HG03432 (cell line): ENCODE data around the gene SPATA33.

ENCODE experiments used
- ATAC-seq: cut with Tn5 transposase; IDR thresholded peaks from one replicate; pipeline ENCODE4 v1.9.1; 2021; ENCODE audit warnings: mild to moderate bottlenecking, moderate library complexity; ENCODE audit not compliant: unreplicated experiment

The SPATA33 gene

DNA sequence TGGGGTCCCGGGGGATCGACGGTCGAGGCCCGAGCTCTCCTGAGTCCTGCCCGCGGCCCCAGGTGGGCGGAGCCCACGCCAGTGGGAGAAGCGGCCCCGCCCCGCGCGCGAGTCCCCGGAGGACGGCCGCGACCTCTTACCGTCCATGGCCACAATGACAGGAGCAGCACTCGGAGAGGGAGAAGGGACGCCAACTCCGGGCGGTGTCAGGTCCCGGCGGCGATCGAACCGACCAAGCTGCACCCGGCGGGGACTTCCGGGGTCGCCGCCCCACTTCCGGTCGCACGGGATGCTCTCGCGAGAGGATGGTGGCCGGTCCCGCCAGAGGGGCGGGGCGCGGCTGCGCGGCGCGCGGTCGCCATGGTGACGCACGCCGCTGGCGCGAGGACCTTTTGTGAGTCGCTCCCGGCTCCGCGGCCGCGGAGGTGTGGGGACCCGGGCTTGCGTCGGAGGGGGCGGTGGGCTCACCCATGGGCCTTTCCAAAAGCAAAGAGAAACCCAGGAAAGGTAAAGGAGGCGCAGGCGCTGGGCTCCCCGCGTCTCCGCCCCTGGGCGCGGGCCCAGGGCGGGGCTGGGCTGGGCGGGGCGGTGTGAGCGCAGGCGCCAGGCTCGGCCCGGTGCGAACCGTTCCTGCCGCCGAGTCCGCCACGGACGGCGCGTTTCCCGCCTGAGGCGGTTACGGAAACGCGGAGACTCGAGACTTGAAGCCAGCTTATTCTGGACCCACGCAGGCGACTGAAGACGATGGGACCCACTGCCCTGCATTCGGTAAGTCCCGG is at the start of gene SPATA33, which contains the start of gene CHMP1A:
TSS of gene SPATA33 (plus strand) at position 395 of the 779 bp plus-strand sequence. CDS start at position 471, 76 bp downstream.
TSS of gene CHMP1A (minus strand) at position 267 of the 779 bp plus-strand sequence. CDS start at position 147, 120 bp downstream.
- peak; percentile 90 for ATAC-seq

- ATAC-seq, result no peak
Observed at GRCh38 chr16:89607937-89608740, 49.5 kb upstream of the SPATA33 start.

- no peak for ATAC-seq
Observed at GRCh38 chr16:89610108-89610453, 47.6 kb upstream of the SPATA33 start.

DNA sequence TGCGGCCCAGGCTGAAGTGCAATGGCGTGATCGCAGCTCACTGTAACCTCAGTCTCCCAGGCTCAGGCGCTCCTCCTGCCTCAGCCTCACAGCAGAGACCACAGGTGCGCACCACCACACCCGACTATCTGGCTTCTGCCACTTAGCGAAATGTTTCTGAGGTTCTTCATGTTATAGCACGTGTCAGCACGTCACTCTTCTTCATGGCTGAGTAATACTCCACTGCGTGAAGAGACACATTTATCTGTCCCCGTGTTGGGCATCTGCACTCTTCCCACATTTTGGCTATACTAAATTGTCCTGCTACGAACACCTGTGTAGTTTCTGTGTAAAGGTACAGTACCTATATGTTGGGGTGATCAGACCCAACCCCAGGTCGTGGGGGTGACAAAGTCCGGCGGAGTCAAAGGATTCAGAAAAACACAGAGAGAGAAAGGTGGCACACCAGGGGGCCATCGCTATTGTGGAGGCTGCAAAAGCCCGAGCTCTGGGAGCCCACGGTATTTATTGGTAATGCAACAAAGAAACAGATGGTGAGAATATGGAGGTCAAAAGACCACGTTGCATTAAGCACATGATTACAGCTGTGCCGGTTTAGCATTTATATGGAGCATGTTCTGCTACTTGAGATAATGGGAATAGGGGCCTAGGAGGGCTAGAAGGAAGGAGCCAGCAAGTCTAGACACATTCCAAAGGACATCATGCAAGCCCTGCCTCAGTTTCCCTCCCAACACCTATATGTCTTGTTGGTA is 45.0 kb upstream of the SPATA33 start:
- no peak for ATAC-seq

DNA sequence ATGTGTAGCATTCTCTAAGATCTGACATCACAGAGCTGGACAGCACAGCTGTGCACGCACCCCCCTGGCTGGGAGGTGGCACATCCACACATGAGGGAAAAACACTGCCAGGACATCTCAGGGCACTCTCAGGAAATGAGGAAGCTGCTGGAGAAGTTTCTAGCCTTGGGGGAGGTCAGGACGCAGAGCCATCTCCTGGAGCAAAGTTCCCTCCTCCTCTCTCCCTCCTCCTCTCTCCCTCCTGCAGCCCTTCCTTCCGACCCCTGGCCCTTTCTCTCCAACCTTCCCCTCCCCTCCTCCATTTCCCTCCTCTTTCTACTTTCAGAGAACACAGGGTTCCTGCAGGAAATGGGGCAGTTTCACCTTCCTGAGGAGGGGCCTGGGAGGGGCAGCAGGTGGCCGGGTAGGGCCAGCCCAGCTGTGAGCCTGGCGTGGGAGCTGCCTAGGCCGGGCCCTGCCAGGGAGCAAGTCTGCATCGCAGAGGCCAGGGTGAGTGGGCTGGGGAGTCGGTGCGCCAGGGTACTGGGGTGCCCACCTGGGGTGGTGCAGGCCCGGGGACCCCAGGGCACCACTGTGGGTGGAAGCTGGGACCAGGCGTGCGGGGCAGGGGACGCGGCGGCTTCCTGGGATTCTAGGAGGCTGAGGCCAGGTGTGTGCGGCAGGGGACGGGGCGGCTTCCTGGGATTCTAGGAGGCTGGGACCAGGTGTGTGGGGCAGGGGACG is 44.2 kb upstream of the SPATA33 start, which contains the start of gene DPEP1:
TSS of gene DPEP1 (plus strand) at position 412 of the 723 bp plus-strand sequence. CDS start 16,769 bp downstream, outside the sequence.
- no peak for ATAC-seq

DNA sequence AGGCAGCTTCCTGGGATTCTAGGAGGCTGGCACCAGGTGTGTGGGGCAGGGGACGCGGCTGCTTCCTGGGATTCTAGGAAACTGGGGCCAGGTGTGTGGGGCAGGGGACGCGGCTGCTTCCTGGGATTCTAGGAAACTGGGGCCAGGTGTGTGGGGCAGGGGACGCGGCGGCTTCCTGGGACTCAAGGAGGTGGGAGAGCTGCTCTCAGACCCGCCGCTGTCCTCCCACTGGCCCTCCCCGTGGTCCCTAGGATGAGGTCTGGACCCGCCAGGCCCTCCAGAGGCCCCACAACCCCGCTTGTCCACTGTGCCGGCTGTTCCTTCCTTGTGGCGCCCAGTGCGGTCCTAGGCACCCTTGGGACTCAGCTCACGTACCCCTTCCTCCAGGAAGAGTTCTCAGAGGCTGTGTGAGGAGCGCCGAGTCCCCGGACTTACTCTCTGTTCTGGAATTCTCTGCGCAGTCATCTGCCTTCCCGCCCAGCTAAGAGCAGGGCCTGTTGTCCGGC is 43.6 kb upstream of the SPATA33 start:
- no peak for ATAC-seq

DNA sequence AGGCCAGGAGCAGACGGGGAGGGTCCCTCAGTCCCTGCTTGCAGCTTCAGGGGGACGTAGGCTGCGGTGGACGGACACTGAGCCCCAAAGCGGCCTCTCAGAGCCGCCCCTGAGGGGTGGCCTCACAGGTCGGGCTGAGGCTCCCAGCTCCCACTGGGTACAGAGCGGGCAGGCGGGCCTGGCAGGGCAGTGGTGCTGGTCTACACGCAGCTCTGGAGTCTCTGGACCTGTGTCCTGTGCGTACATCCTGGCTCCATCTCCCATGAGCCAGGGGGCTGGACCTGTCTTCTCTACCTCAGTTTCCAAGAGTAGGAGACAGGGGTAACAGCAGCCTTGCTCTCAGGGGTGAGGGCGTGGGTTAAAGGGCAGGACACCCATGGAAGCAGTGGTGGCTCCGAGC is 42.5 kb upstream of the SPATA33 start:
- no peak for ATAC-seq

GRCh38 chr16:89615596-89616090 is 42.0 kb upstream of the SPATA33 start:
- ATAC-seq, result no peak

- ATAC-seq, result no peak
Observed at GRCh38 chr16:89616623-89617022, 41.0 kb upstream of the SPATA33 start.

- no peak for ATAC-seq
Observed at GRCh38 chr16:89617036-89617435, 40.6 kb upstream of the SPATA33 start.

DNA sequence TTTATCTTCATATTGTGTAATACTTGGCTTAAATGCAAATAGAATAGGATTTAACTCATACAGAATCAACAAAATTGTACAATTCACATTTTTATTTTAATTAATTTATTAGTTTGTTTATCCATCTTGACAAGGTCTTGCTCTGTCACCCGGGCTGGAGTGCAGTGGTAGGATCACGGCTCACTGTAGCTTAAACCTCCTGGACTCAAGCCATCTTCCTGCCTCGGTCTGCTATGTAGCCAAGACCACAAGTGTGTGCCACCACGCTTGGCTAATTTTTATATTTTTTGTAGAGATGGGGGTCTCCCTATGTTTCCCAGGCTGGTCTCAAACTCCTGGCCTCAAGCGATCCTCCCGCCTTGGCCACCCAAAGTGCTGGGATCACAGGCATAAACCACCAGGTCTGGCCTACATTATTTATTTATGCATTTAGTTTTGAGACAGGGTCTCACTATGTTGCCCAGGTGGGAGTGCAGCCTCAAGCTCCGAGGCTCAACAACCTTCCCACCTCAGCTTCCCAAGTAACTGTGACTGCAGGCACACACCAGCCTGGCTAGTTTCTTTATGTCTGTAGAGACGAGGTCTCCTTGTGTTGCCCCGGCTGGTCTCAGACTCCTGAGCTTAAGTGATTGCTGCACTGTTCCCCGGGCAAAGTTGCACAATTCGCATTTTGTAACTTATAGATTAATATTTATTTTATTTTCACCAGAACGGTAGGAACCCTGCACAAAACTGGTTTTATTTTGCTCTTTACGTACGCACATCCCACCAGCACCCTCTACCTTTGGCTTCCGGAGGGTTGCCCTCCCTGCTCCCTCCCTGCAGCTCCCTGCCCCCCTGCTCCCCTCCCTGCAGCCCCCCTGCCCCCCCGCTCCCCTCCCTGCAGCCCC is 39.3 kb upstream of the SPATA33 start:
- no peak for ATAC-seq

DNA sequence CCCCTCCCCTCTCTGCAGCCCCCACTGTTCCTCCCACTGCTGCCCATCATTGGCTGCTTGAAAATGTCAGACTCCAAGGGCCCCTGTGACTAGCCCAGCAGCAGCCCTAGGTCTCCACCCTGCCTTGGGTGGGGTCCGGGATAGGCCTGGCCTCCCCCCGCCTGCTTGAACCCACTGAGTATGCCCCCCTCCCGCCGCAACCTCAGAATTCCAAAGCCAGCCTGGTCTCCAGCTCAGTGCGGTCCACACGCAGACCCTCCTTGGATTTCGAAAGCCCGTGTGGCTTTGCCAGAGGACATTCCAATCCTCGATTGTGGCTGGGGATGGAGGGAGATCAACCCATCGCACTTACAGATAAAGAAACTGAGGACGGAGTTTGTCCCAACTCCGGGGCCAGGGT is 37.8 kb upstream of the SPATA33 start:
- no peak for ATAC-seq

DNA sequence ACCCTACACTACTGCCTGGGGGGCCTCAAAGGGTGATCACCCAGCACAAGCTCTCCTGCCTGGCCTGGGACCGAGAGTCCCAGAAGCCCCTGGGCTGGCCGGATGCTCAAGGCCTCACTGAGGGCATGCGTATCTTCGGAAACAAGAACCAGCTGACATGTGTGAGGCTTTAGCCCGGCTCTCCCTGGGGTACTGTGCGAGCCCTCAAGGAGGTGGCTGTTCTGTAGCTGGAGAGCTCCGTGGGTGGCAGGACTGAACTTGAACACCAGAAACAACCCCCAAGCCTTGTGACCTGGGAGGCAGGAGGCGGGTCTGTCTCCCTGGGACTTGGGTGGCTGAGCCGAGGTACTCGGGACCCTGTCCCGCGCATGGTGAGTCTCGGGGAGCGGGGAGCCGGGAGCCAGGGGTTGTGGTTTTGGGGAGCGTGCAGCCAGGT is 37.2 kb upstream of the SPATA33 start:
- ATAC-seq, result no peak

DNA sequence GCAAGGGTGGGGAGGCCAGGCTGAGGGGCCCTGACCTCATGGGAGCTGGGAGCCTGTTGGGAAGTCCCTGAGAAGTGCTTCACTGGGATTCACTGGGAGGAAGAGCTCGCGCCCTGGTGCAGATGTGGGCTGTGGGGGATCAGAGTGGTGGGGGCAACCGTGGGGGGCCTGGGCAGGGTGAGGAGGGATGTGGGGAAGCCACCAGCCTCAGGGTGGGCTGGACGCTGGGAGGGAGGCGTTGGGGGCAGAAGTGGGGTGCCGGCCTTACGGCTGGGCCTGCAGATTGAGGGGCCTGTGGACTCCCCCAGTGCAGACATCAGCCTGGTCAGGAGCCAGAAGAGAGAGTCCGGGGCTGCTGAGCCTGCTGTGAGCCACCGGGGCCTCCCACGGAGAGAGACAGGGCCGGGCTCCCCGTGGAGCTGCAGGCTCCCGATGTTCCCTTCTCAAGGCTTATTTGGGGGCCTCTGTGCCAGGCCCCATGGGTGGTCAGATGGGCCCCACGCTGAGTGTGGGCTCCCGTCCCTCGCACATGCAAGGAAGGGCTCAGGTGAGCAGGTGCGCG is 36.4 kb upstream of the SPATA33 start:
- no peak for ATAC-seq

- no peak for ATAC-seq
Observed at GRCh38 chr16:89621698-89622409, 35.8 kb upstream of the SPATA33 start.

GRCh38 chr16:89623511-89624261 is 34.0 kb upstream of the SPATA33 start:
- ATAC-seq, result no peak
